SK-N-SH treated with all-trans-retinoic acid at 6 μM for 48 hours (cell line): Measurements from ENCODE around the gene TCF23.

ENCODE experiments used
- ARNTL ChIP-seq: fragments of 450-650 bp; formaldehyde crosslinking; IDR thresholded peaks from 2 replicates; pipeline ENCODE4 v1.5.0; 2020; ENCODE audit warnings: low read depth, mild to moderate bottlenecking, moderate library complexity, borderline replicate concordance
- BACH2 ChIP-seq: fragments of 250-450 bp; sonication (Bioruptor Pico); IDR thresholded peaks from 2 replicates; pipeline ENCODE4 v1.9.0; 2021; ENCODE audit warnings: mild to moderate bottlenecking, borderline replicate concordance
- CSRNP3 ChIP-seq: fragments of 250-450 bp; sonication (Bioruptor Pico); IDR thresholded peaks from 2 replicates; pipeline ENCODE4 v1.5.1; 2021; ENCODE audit warnings: mild to moderate bottlenecking, moderate library complexity
- ESRRG ChIP-seq: fragments of 250-450 bp; sonication (Bioruptor Pico); IDR thresholded peaks from 2 replicates; pipeline ENCODE4 v1.6.1; 2021; ENCODE audit warnings: mild to moderate bottlenecking
- OSR1 ChIP-seq: fragments of 250-450 bp; sonication (Bioruptor Pico); IDR thresholded peaks from 2 replicates; pipeline ENCODE4 v1.8.0; 2022; ENCODE audit warnings: moderate library complexity, mild to moderate bottlenecking, inconsistent platforms
- PATZ1 ChIP-seq: fragments of 250-450 bp; sonication (Bioruptor Pico); IDR thresholded peaks from 2 replicates; pipeline ENCODE4 v1.8.0; 2020; ENCODE audit warnings: mild to moderate bottlenecking, moderate library complexity, borderline replicate concordance
- POU6F1 ChIP-seq: fragments of 250-450 bp; sonication (Bioruptor Pico); IDR thresholded peaks from 2 replicates; pipeline ENCODE4 v1.8.0; 2021; ENCODE audit warnings: low read depth, mild to moderate bottlenecking, moderate library complexity, borderline replicate concordance
- RARB ChIP-seq: fragments of 250-450 bp; sonication (Bioruptor Pico); IDR thresholded peaks from 2 replicates; pipeline ENCODE4 v1.8.0; 2021; ENCODE audit warnings: mild to moderate bottlenecking, moderate library complexity
- SNAI2 ChIP-seq: fragments of 250-450 bp; sonication (Bioruptor Pico); IDR thresholded peaks from 2 replicates; pipeline ENCODE4 v1.5.0; 2020; ENCODE audit warnings: mild to moderate bottlenecking, moderate library complexity
- TCF4 ChIP-seq: fragments of 250-450 bp; sonication (Bioruptor Pico); IDR thresholded peaks from 2 replicates; pipeline ENCODE4 v1.8.0; 2021; ENCODE audit warnings: mild to moderate bottlenecking, moderate library complexity, borderline replicate concordance
- ZFP3 ChIP-seq: fragments of 250-450 bp; sonication (Bioruptor Pico); IDR thresholded peaks from 2 replicates; pipeline ENCODE4 v1.5.0; 2020; ENCODE audit warnings: mild to moderate bottlenecking, moderate library complexity
- ZFP30 ChIP-seq: fragments of 450-650 bp; formaldehyde crosslinking; IDR thresholded peaks from 2 replicates; pipeline ENCODE4 v1.5.0; 2022; ENCODE audit warnings: mild to moderate bottlenecking, moderate library complexity
- ZNF565 ChIP-seq: fragments of 450-650 bp; formaldehyde crosslinking; conservative IDR thresholded peaks from 2 replicates; pipeline ENCODE4 v1.5.0; 2020; ENCODE audit warnings: low read depth, mild to moderate bottlenecking, moderate library complexity
- ZNF70 ChIP-seq: fragments of 450-650 bp; formaldehyde crosslinking; IDR thresholded peaks from 2 replicates; pipeline ENCODE4 v1.5.0; 2020; ENCODE audit warnings: mild to moderate bottlenecking, moderate library complexity

- TF ChIP-seq ARNTL = no peak
- TF ChIP-seq ZNF565 (CRISPR knock-in tag) = no peak
- no peak for TF ChIP-seq PATZ1 (CRISPR knock-in tag)
- TF ChIP-seq ESRRG = no peak
- no peak for TF ChIP-seq BACH2 (CRISPR knock-in tag)
- TF ChIP-seq POU6F1 (CRISPR knock-in tag) = no peak
- TF ChIP-seq TCF4 = no peak
- no peak for TF ChIP-seq SNAI2 (CRISPR knock-in tag)
- no peak for TF ChIP-seq CSRNP3
- TF ChIP-seq ZFP30 (CRISPR knock-in tag) = no peak
- no peak for TF ChIP-seq ZFP3 (CRISPR knock-in tag)
- no peak for TF ChIP-seq OSR1 (CRISPR knock-in tag)
- TF ChIP-seq ZNF70 (CRISPR knock-in tag) = no peak
- no peak for TF ChIP-seq RARB
Measured at GRCh38 chr2:27178469-27178868, 29.7 kb downstream of the TCF23 start.
